Measurements from ENCODE around the gene ANKH. TPM values are rescaled to one million over a fixed set of nuclear protein-coding genes. Genes with fewer than 3 reads are reported as not detected.

Gene ANKH
- total RNA-seq, 1 experiment from 2014 or later, result 16.9 TPM

DNA sequence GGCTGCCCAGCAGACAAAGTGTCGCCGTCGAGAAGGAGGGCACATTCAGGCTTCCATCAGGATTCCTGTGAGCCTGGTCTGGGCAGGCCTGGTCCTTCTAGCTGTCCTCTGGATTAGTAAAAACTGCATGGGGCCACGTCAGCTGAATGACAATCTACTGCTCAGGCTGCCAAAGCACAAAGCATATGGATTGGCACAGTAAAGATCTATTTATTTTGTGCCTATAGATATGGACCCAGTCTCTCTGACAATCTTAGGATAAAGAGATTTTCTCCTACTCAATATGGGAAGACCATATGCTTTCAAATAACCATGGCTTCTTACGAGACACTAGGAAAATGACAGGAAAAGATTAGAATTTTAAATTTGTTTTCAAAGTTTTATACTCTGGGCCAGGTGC lies 24.1 kb downstream of the ANKH start:
- no peaks in the 10 kb centered on the region for H3K36me3 Mint-ChIP-seq
- TF ChIP-seq USF1 (CRISPR knock-in tag; IDR thresholded peaks at IDR 0.05) (no peak), ATF1 (CRISPR knock-in tag; IDR thresholded peaks at IDR 0.05) (no peak), E2F1 (CRISPR knock-in tag; IDR thresholded peaks at IDR 0.05) (no peak), MXD4 (CRISPR knock-in tag; IDR thresholded peaks at IDR 0.05; ENCODE audit: borderline replicate concordance) (no peak), OVOL2 (CRISPR knock-in tag; IDR thresholded peaks at IDR 0.05; ENCODE audit: borderline replicate concordance) (no peak), TCF7 (CRISPR knock-in tag; IDR thresholded peaks at IDR 0.05; ENCODE audit: low read depth) (no peak), ZNF121 (CRISPR knock-in tag; IDR thresholded peaks at IDR 0.05) (no peak), FOXJ3 (CRISPR knock-in tag; IDR thresholded peaks at IDR 0.05; ENCODE audit: borderline replicate concordance) (no peak), EMX1 (CRISPR knock-in tag; IDR thresholded peaks at IDR 0.05) (no peak), ZNF425 (CRISPR knock-in tag; conservative IDR thresholded peaks at IDR 0.05) (no peak), PRDM15 (CRISPR knock-in tag; IDR thresholded peaks at IDR 0.05) (no peak), SP1 (CRISPR knock-in tag; conservative IDR thresholded peaks at IDR 0.05) (no peak), JUN (CRISPR knock-in tag; IDR thresholded peaks at IDR 0.05) (no peak)
- TF ChIP-seq, protein P1, sequence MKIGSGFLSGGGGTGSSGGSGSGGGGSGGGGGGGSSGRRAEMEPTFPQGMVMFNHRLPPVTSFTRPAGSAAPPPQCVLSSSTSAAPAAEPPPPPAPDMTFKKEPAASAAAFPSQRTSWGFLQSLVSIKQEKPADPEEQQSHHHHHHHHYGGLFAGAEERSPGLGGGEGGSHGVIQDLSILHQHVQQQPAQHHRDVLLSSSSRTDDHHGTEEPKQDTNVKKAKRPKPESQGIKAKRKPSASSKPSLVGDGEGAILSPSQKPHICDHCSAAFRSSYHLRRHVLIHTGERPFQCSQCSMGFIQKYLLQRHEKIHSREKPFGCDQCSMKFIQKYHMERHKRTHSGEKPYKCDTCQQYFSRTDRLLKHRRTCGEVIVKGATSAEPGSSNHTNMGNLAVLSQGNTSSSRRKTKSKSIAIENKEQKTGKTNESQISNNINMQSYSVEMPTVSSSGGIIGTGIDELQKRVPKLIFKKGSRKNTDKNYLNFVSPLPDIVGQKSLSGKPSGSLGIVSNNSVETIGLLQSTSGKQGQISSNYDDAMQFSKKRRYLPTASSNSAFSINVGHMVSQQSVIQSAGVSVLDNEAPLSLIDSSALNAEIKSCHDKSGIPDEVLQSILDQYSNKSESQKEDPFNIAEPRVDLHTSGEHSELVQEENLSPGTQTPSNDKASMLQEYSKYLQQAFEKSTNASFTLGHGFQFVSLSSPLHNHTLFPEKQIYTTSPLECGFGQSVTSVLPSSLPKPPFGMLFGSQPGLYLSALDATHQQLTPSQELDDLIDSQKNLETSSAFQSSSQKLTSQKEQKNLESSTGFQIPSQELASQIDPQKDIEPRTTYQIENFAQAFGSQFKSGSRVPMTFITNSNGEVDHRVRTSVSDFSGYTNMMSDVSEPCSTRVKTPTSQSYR (CRISPR knock-in tag; IDR thresholded peaks at IDR 0.05), result no peak
- TF ChIP-seq, protein P2, sequence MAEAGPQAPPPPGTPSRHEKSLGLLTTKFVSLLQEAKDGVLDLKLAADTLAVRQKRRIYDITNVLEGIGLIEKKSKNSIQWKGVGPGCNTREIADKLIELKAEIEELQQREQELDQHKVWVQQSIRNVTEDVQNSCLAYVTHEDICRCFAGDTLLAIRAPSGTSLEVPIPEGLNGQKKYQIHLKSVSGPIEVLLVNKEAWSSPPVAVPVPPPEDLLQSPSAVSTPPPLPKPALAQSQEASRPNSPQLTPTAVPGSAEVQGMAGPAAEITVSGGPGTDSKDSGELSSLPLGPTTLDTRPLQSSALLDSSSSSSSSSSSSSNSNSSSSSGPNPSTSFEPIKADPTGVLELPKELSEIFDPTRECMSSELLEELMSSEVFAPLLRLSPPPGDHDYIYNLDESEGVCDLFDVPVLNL (CRISPR knock-in tag; IDR thresholded peaks at IDR 0.05; ENCODE audit: borderline replicate concordance, low read depth), result no peak
- TF ChIP-seq, protein P3, sequence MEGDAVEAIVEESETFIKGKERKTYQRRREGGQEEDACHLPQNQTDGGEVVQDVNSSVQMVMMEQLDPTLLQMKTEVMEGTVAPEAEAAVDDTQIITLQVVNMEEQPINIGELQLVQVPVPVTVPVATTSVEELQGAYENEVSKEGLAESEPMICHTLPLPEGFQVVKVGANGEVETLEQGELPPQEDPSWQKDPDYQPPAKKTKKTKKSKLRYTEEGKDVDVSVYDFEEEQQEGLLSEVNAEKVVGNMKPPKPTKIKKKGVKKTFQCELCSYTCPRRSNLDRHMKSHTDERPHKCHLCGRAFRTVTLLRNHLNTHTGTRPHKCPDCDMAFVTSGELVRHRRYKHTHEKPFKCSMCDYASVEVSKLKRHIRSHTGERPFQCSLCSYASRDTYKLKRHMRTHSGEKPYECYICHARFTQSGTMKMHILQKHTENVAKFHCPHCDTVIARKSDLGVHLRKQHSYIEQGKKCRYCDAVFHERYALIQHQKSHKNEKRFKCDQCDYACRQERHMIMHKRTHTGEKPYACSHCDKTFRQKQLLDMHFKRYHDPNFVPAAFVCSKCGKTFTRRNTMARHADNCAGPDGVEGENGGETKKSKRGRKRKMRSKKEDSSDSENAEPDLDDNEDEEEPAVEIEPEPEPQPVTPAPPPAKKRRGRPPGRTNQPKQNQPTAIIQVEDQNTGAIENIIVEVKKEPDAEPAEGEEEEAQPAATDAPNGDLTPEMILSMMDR (IDR thresholded peaks at IDR 0.05), result no peak
- TF ChIP-seq, protein P4, sequence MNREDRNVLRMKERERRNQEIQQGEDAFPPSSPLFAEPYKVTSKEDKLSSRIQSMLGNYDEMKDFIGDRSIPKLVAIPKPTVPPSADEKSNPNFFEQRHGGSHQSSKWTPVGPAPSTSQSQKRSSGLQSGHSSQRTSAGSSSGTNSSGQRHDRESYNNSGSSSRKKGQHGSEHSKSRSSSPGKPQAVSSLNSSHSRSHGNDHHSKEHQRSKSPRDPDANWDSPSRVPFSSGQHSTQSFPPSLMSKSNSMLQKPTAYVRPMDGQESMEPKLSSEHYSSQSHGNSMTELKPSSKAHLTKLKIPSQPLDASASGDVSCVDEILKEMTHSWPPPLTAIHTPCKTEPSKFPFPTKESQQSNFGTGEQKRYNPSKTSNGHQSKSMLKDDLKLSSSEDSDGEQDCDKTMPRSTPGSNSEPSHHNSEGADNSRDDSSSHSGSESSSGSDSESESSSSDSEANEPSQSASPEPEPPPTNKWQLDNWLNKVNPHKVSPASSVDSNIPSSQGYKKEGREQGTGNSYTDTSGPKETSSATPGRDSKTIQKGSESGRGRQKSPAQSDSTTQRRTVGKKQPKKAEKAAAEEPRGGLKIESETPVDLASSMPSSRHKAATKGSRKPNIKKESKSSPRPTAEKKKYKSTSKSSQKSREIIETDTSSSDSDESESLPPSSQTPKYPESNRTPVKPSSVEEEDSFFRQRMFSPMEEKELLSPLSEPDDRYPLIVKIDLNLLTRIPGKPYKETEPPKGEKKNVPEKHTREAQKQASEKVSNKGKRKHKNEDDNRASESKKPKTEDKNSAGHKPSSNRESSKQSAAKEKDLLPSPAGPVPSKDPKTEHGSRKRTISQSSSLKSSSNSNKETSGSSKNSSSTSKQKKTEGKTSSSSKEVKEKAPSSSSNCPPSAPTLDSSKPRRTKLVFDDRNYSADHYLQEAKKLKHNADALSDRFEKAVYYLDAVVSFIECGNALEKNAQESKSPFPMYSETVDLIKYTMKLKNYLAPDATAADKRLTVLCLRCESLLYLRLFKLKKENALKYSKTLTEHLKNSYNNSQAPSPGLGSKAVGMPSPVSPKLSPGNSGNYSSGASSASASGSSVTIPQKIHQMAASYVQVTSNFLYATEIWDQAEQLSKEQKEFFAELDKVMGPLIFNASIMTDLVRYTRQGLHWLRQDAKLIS (CRISPR knock-in tag; IDR thresholded peaks at IDR 0.05; ENCODE audit: borderline replicate concordance), result no peak
- TF ChIP-seq, protein P5, sequence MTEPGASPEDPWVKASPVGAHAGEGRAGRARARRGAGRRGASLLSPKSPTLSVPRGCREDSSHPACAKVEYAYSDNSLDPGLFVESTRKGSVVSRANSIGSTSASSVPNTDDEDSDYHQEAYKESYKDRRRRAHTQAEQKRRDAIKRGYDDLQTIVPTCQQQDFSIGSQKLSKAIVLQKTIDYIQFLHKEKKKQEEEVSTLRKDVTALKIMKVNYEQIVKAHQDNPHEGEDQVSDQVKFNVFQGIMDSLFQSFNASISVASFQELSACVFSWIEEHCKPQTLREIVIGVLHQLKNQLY (CRISPR knock-in tag; IDR thresholded peaks at IDR 0.05), result no peak

More for the DNA sequence above, 24.1 kb downstream of the ANKH start:
- Mint-ChIP-seq H3K27ac (peak overlapping the region; percentile 57; the same call in 1 of the 2 replicates), H3K4me3 (no peak overlapping the region), H3K4me1 (peaks cover 49% of the 10 kb centered on the region), H3K27me3 (ENCODE audit: low read depth) (no peaks in the 10 kb centered on the region), H3K9me3 (no peaks in the 10 kb centered on the region)
- ATAC-seq, result no peak
- POLR2A ChIA-PET, result interaction anchor here (0.6 kb wide), 1 partner anchor 152 kb away, joined by 3 read pairs; no protein-coding TSS in a partner anchor
- CTCF ChIA-PET, result interaction anchor here (0.7 to 1.2 kb wide), 2 partner anchors 24 kb away, joined by 3 to 5 read pairs; partner anchors contain the start of gene ANKH
- no peak for DNase-seq (ENCODE audit: low spot score)
